ENCODE data around the gene NPPB.
"Not testable (repeated sequence)": the region's sequence is repeated elsewhere in the genome, so short reads cannot be mapped to it uniquely, and the experiment has no call there.

Gene NPPB
- total RNA-seq, result 0 reads per million in 4 experiments

GRCh38 chr1:11858613-11858967, at the start of gene NPPB:
NPPB (minus strand) TSS chr1:11858945; CDS start chr1:11858833, 112 bp downstream.
- DNase-seq, result no peak

- DNase-seq, result peak; percentile 65
These were observed 49.4 kb upstream of the NPPB start for GRCh38 chr1:11908095-11908675.

- DNase-seq, result peak; percentile 81
These were observed 48.7 kb upstream of the NPPB start for GRCh38 chr1:11907275-11908094.

GRCh38 chr1:11906870-11907269, 48.1 kb upstream of the NPPB start:
- DNase-seq, result no peak

GRCh38 chr1:11904978-11905377, 46.2 kb upstream of the NPPB start:
- DNase-seq, result no peak

GRCh38 chr1:11904156-11904555, 45.4 kb upstream of the NPPB start:
- not testable (repeated sequence) for DNase-seq

GRCh38 chr1:11903210-11903609, 44.5 kb upstream of the NPPB start:
- no peak for DNase-seq

- not testable (repeated sequence) for DNase-seq
These were observed 42.7 kb upstream of the NPPB start for GRCh38 chr1:11901446-11901845.

GRCh38 chr1:11898831-11899467, 40.2 kb upstream of the NPPB start:
- no peak for DNase-seq

- DNase-seq, result no peak
These were observed 39.5 kb upstream of the NPPB start for GRCh38 chr1:11898086-11898785.

GRCh38 chr1:11894501-11894900, 35.8 kb upstream of the NPPB start:
- DNase-seq, result not testable (repeated sequence)

- peak; percentile 53 for DNase-seq
These were observed 35.1 kb upstream of the NPPB start for GRCh38 chr1:11893907-11894251.

- DNase-seq, result no peak
These were observed 32.9 kb upstream of the NPPB start for GRCh38 chr1:11891433-11892186.

- no peak for DNase-seq
These were observed 30.1 kb upstream of the NPPB start for GRCh38 chr1:11888877-11889208.

- DNase-seq, result no peak
These were observed 29.6 kb upstream of the NPPB start for GRCh38 chr1:11888206-11888876.

- DNase-seq, result no peak
These were observed 28.9 kb upstream of the NPPB start for GRCh38 chr1:11887666-11888007.

- no peak for DNase-seq
These were observed 28.4 kb upstream of the NPPB start for GRCh38 chr1:11886986-11887665.

GRCh38 chr1:11885916-11886315, 27.2 kb upstream of the NPPB start:
- DNase-seq, result no peak

GRCh38 chr1:11882814-11883538, 24.2 kb upstream of the NPPB start:
- no peak for DNase-seq

- no peak for DNase-seq
These were observed 23.1 kb upstream of the NPPB start for GRCh38 chr1:11881749-11882441.
